Pons (tissue), 1 donor: ENCODE results near the gene RNASE8.

Source experiments
- DNase-seq: peaks from one replicate; pipeline ENCODE4 v3.0.0-alpha.2; 2016; ENCODE audit warnings: low spot score

The RNASE8 gene

DNA sequence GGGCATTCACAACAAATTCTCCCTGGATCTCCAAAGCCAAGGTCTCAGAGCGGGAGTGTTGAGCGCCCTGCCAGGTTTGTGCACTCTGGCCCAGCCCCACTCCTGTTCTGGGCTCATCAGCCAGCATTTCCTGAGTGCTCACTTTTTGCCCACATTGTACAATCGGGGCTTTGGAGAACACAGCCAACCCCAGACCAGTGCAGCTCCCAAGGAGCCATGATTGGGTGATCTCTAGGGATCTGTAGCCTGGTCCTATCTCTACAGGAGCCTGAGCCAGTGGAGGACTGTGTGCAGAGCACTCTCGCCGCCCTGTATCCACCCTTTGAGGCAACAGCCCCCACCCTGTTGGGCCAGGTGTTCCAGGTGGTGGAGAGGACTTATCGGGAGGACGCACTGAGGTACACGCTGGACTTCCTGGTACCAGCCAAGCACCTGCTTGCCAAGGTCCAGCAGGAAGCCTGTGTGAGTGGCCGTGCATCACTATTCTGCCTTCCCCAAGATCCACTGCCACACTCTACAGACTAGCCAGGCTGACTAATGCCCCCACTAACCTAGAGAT is 15.2 kb downstream of the RNASE8 start:
- no peak for DNase-seq

DNA sequence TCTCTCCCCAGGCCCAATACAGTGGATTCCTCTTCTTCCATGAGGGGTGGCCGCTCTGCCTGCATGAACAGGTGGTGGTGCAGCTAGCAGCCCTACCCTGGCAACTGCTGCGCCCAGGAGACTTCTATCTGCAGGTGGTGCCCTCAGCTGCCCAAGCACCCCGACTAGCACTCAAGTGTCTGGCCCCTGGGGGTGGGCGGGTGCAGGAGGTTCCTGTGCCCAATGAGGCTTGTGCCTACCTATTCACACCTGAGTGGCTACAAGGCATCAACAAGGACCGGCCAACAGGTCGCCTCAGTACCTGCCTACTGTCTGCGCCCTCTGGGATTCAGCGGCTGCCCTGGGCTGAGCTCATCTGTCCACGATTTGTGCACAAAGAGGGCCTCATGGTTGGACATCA is 16.3 kb downstream of the RNASE8 start:
- DNase-seq = no peak

DNA sequence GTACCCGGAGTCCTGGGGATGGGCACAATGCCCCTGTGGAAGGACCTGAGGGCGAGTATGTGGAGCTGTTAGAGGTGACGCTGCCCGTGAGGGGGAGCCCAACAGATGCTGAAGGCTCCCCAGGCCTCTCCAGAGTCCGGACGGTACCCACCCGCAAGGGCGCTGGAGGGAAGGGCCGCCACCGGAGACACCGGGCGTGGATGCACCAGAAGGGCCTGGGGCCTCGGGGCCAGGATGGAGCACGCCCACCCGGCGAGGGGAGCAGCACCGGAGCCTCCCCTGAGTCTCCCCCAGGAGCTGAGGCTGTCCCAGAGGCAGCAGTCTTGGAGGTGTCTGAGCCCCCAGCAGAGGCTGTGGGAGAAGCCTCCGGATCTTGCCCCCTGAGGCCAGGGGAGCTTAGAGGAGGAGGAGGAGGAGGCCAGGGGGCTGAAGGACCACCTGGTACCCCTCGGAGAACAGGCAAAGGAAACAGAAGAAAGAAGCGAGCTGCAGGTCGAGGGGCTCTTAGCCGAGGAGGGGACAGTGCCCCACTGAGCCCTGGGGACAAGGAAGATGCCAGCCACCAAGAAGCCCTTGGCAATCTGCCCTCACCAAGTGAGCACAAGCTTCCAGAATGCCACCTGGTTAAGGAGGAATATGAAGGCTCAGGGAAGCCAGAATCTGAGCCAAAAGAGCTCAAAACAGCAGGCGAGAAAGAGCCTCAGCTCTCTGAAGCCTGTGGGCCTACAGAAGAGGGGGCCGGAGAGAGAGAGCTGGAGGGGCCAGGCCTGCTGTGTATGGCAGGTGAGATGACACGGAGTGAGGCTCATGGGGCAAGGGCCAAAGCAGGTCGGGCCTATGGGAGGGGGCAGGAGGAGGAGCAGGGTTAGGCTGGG is 17.0 kb downstream of the RNASE8 start:
- DNase-seq = no peak

DNA sequence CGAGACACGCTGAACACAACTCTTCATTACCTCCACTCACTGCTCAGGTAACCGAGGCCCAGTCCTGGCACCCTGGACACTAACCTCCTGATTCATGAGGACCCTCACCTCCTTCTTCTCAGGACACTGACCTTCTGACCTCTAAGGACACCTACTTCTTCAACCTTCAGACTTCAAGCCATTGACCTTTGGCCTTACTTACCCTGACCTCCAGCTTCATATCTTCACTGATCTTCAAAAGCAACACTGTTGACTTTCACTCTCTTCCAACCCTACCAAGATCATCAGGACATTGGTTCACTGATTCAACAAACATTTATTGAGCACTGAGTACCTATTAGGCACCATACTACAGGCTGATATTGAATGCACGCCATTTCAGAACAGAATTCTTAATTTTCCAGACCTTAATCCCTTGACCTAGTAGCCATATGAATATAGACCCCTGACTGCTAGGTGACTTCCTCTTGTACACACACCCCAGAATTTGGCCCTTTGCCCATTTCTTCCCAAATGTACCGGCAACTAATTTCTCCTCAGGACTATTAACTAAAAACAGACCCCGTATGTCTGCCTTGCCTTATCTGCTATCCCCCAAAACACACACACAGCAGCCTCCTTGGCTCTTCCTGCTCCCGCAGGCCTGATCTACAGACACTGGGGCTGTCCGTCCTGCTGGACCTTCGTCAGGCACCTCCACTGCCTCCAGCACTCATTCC is 18.3 kb downstream of the RNASE8 start:
- no peak for DNase-seq

DNA sequence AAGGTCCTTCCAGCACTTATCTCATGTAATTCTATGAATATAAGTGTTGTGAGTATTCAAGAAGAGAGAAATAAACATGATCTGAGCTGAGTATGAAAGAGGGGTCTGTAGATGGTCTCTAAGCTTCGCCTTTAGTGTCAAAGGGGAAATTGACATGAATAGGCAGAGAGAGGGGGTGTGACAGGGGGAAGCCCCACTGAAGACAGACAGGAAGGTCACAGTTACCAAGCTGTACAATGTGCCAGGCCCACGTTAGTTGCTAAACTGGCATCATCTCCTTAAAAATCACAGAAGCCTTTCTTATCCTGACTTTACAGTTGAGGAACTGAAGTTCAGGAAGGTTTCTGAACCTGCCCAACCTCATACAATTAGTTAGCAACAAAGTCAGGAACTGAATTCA is 20.1 kb downstream of the RNASE8 start:
- no peak for DNase-seq

DNA sequence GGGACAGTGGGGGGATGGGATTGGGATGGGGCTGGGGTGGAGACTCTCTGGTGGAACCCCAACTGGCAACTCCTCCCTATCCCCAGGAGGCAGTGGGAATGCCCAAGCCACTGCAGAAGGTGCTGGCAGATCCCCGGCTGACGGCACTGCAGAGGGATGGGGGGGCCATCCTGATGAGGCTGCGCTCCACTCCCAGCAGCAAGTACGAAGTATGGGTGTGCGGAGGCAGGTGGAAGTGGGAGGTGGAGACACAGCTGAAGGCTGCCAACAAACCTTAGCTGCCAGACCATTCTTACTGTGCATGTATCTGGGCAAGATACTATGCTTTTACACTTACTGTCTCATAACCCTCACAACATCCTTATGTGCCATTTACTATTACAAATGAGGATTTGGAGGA is 20.7 kb downstream of the RNASE8 start:
- no peak for DNase-seq

DNA sequence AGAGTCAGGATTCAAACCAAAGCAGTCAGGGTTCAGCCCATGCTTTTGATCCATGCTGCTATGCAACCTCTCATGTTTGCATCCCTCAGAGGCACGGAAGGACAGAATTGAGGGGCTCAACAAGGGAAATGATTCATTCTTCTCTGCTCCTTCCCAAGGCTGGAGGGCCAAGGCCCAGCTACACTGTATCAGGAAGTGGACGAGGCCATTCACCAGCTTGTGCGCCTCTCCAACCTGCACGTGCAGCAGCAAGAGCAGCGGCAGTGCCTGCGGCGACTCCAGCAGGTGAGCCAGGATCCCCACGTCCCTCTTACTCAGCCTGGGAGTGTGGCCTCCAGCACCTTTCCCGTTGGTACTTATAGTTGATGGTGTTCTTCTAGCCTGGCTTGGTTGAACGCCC is 21.1 kb downstream of the RNASE8 start:
- no peak for DNase-seq

DNA sequence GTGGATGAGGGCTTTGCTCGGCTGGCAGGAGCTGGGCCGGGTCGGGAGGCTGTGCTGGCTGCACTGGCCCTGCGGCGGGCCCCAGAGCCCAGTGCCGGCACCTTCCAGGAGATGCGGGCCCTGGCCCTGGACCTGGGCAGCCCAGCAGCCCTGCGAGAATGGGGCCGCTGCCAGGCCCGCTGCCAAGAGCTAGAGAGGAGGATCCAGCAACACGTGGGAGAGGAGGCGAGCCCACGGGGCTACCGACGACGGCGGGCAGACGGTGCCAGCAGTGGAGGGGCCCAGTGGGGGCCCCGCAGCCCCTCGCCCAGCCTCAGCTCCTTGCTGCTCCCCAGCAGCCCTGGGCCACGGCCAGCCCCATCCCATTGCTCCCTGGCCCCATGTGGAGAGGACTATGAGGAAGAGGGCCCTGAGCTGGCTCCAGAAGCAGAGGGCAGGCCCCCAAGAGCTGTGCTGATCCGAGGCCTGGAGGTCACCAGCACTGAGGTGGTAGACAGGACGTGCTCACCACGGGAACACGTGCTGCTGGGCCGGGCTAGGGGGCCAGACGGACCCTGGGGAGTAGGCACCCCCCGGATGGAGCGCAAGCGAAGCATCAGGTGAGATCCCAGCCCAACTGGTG is 24.0 kb downstream of the RNASE8 start:
- DNase-seq = no peak

DNA sequence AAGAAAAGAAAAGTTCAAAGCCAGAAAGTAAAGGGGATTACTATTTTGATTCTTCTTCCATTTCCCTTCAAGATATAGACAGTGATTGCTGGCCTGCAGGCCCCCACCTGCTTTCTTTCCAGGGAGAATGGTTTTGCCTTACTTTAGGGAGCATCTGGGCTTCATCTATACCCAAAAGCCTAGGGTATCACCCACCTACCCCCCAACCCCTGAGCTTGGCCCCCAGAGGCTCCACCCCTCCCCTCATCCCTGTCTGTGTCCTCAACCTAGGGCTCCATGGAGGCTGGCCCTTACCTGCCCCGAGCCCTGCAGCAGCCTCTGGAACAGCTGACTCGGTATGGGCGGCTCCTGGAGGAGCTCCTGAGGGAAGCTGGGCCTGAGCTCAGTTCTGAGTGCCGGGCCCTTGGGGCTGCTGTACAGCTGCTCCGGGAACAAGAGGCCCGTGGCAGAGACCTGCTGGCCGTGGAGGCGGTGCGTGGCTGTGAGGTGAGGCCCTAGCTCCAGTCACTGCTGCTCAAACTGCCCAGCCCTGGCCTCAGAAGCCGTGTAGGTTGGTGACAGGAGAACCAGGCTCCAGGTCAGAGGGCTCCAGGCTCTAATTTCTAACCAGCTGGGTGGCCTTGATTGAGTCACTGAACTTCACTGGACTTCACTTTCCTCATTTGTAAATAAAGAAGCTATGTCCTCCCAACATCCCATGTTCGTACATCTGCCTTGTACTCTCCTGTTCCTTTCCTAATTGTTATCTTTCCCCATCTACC is 26.1 kb downstream of the RNASE8 start:
- no peak for DNase-seq

DNA sequence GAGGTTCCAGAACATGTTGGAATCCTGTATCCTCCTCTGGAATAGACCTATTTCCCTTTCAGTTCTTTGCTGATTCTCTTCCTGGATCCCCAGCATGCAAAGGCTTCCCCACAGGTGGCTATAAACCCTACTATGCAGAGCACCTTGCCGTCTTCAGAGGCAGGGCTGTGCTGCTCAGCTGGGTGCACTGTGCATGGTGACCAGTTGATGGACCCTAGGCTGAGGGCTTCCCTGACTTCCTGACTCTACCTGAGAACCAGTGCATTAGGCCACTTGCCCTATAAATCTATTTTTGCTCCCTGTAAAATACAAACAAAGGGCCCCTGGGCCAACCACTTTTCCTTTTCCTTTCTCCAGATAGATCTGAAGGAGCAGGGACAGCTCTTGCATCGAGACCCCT is 26.8 kb downstream of the RNASE8 start:
- no peak for DNase-seq

DNA sequence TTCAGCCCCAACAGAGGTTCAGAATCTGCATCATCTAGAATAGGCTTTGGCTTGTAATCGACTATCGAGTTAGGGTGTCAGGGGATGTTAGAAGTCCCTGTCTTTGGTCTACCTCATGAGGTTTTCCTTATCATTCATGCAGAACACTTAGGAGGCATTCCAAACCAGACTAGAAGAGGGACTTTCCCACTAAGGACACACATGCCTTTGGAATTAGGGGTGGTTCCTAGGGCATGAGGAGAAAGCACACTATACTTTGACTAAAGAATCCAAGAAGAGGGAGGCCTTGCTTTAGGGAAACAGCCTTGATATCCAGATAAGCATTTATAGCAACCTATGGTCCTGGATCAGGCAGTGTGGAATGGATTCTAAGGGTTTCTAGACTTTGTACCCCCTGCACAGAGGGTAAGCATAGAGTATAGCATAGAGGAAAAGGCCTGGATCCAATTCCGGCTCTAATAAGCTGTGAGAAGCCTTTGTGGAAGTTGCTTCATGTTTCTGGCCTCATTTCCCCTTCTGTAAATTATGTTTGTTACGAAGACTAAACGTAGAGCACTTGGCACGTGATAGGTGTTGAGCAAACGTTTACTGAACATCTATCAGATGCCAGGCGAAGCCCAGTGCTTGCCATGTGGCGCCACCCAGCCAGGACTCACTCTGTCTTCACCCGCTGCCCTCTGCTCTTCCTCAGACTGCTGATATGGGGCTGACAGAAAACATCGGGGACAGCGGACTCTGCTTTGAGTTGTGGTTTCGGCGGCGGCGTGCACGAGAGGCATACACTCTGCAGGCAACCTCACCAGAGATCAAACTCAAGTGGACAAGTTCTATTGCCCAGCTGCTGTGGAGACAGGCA is 27.6 kb downstream of the RNASE8 start:
- no peak for DNase-seq

DNA sequence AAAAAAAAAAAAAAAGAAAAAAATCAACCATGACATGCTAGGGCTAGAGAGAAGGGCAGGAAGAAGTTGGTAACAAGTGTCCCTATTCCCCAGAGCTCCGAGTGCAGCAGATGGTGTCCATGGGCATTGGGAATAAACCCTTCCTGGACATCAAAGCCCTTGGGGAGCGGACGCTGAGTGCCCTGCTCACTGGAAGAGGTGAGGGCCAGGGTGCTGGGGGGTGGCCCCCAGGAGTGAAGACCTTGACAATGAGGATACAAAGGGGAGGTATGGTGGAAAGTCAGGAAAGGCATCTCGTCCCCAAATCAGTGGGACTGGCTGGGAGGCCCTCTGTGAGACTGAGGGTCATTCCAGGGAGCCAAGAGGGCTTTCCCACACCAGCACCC is 29.3 kb downstream of the RNASE8 start:
- DNase-seq = no peak

DNA sequence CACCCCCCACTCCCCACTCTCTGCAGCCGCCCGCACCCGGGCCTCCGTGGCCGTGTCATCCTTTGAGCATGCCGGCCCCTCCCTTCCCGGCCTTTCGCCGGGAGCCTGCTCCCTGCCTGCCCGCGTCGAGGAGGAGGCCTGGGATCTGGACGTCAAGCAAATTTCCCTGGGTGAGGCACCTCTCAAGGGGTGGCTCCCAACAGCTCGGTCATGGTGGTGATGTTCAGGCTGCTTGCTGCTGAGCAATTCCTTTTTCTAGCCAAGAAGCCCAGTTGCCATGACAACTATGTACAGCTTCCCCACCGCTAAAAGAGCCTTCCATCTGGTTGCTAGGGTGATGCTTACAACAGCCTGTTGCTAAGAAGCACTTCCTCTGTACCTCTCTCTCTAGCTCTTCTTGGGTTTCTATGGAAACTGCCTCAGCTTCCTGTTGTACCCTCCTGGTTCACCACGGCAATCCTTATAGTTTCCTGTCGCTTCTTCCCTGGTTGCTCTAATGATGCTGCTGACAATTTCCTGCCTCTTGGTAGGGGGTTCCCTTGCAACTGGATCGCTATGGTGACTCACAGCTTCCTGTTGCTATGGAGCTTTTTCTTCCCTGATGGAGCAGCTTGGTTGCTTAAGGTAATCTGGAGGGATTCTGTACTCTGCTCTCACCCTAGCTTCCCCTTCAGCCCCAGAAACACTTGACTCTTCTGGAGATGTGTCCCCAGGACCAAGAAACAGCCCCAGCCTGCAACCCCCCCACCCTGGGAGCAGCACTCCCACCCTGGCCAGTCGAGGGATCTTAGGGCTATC is 29.9 kb downstream of the RNASE8 start:
- peak; percentile 65 for DNase-seq

DNA sequence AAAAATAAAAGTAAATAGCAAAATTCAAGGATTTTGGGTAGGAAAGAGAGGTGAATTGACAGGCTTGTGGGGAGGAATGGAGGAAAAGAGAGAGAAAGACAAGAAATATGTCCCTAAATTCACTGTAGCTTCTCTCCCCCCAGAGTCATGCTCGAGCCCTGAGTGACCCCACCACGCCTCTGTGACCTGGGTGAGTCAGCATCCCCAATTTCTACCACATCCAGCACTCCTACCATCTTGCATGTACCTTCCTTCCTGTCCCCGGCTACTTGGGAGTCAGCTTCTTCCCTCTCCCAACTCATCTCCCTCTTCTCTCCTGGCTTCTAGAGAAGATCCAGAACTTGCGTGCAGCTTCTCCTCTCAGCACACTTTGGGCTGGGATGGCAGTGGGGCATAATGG is 31.1 kb downstream of the RNASE8 start:
- DNase-seq = no peak

DNA sequence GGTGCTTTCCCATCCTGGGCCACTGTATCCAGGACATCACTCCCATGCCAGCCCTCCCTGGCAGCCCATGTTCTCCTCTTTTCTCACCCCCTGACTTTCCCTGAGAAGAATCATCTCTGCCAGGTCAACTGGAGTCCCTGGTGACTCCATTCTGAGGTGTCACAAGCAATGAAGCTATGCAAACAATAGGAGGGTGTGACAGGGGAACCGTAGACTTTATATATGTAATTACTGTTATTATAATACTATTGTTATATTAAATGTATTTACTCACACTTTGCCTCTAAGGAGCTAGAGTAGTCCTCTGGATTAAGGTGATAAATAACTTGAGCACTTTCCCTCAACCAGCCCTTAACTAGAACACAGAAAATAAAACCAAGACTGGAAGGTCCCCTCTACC is 31.6 kb downstream of the RNASE8 start:
- DNase-seq = no peak

DNA sequence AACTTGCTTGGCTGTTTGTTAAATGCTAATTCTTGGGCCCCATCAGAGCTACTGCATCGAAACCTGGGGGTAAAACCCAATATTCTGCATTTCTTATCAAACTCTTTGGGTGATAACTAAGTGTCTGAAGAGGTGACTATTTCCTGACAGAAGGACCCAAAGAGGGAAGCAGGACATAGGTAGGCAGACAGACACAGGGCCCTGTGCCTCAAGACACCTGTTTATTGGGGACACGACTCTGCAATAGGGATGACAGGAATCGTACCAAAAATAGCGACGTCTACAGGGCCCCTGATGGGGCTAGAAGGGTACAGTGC is 32.2 kb downstream of the RNASE8 start:
- no peak for DNase-seq

DNA sequence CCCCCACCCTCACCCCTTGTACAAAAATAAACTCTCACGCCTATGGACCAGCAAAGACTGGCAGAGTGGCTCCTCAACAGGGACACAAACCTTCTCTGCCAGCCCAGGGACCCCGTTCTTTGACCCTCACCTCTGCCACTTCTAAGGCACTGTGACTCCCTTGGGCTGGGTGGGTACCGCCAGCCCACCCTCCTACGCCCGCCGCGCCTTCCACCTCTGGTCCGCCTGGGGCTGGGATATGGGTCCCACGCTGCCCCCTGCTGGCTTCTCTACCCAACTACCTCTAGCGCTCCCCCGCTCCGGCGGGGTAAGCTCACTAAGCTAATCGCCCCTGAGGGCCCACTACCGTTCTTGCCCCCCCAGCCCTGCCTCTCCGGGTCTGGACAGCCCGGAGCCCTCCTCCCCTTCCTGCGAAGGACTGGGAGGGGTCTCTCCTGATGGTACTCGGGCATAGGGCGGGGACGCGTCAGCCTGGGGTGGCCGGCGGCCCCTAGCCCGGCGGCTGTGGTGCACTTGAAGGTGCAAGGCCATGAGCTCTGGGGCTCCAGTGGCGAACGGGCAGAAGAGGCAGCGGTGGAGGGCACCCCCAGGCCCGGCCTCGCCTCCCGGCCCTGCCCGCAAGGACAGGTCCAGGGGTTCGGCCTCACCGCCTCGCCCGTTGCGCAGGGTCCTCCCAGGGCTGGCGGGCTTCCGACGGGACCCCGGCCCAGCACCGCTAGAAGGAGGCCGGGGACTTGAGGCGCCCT is 32.7 kb downstream of the RNASE8 start:
- DNase-seq = no peak

DNA sequence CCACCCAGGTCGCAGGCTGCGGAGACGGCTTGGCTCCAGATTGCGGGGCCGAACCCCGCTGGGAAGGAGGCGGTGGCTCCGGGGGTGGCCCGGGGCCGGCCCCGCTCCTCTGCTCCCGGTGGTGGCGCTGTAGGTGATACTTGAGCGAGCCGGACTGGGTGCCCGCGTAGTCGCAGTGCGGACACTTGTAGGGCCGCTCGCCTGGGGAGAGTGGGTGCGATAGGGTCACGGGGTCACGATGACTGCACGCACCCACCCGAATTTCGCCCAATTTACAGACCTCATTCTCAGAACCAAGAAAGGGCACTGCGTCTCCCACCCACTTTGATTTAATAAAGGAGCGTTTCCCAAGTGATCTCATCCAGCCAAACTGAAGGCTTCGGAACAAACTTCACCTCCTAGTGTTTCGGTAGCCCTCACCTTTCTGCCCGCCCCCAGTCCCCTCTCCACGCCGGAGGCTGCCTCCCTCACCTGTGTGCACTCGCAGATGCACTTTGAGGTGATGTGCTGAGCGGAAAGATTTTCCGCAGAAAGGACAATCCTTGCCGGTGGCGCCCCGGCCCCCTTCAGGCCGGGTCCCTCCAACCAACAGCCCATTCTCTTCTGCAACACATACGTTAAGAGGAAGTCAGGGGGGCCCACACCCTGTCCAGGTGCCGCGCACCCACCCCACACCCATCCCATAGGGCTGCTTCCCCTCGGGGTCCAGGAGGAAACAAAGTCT is 33.5 kb downstream of the RNASE8 start:
- no peak for DNase-seq

DNA sequence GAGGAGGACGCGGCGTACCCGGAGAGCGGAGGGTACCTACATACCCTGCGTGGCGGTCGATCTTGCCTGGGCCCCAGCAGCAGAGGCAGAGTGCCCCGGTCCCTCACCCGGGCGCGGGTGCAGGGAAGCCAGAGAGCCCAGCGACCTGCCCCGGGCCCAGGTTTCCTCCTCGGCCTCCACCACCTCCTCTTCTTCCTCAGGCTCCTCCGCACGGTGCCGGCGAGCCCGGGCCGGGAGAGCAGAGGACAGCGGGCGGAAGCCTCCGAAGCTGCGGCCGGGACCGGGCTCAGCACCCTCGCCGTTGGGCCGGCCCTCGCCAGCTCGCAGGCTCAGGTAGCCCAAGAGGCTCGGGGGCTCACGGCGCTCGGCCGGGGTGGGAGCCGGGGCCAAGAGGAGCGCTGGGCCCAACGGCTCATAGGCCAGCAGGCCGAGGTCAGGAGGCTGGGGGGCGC is 34.2 kb downstream of the RNASE8 start:
- DNase-seq = no peak
